ENCODE measurements around the gene MAP7.

MAP7 gene

DNA sequence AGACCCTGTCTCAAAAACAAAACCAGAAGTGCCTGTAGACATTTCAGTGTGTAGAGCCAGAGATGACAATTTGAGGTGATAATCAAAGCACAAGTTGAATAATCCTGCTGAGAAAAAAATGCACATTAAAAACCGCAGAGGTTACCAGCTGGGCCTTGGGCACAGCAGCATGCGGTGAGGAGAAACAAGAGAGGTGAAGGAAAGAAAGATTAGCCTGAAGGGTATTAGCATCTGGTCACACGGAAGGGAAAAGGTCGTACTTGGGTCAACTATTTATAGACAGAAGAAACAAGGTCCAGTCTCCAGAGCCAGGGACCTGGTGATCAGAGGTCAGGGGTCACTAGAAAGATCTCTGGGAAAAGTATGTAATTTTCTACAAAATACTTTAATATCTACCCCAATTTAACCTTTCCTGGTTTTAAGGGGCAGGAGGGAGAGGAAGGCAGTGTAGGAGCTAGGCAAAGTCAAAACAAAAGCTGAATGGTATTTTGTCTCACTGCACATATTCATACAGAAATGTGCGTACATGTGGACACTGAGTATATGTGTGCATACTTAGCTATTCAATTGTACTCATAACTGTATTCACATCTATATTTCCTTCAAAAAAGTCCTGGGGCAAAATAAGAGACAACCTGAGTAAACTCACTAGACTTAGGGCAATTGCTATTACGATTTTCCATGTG lies 10.1 kb downstream of the MAP7 start:
- H3K4me3 ChIP-seq (ENCODE audit: low read depth, low read length) = no peak overlapping the region
- TF ChIP-seq, protein P1, sequence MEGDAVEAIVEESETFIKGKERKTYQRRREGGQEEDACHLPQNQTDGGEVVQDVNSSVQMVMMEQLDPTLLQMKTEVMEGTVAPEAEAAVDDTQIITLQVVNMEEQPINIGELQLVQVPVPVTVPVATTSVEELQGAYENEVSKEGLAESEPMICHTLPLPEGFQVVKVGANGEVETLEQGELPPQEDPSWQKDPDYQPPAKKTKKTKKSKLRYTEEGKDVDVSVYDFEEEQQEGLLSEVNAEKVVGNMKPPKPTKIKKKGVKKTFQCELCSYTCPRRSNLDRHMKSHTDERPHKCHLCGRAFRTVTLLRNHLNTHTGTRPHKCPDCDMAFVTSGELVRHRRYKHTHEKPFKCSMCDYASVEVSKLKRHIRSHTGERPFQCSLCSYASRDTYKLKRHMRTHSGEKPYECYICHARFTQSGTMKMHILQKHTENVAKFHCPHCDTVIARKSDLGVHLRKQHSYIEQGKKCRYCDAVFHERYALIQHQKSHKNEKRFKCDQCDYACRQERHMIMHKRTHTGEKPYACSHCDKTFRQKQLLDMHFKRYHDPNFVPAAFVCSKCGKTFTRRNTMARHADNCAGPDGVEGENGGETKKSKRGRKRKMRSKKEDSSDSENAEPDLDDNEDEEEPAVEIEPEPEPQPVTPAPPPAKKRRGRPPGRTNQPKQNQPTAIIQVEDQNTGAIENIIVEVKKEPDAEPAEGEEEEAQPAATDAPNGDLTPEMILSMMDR (IDR thresholded peaks at IDR 0.05; ENCODE audit: low read depth, low read length) = no peak

- TF ChIP-seq, protein P1 (IDR thresholded peaks at IDR 0.05; ENCODE audit: low read depth, low read length) = no peak
Measured at GRCh38 chr6:136538836-136539235, 11.4 kb downstream of the MAP7 start.

GRCh38 chr6:136535880-136536650 lies 14.2 kb downstream of the MAP7 start:
- H3K4me3 ChIP-seq (ENCODE audit: low read depth, low read length) = no peak overlapping the region
- TF ChIP-seq, protein P1 (IDR thresholded peaks at IDR 0.05; ENCODE audit: low read depth, low read length) = no peak

More at GRCh38 chr6:136538836-136539235, 11.4 kb downstream of the MAP7 start:
- no peak overlapping the region for H3K4me3 ChIP-seq (ENCODE audit: low read depth, low read length)

DNA sequence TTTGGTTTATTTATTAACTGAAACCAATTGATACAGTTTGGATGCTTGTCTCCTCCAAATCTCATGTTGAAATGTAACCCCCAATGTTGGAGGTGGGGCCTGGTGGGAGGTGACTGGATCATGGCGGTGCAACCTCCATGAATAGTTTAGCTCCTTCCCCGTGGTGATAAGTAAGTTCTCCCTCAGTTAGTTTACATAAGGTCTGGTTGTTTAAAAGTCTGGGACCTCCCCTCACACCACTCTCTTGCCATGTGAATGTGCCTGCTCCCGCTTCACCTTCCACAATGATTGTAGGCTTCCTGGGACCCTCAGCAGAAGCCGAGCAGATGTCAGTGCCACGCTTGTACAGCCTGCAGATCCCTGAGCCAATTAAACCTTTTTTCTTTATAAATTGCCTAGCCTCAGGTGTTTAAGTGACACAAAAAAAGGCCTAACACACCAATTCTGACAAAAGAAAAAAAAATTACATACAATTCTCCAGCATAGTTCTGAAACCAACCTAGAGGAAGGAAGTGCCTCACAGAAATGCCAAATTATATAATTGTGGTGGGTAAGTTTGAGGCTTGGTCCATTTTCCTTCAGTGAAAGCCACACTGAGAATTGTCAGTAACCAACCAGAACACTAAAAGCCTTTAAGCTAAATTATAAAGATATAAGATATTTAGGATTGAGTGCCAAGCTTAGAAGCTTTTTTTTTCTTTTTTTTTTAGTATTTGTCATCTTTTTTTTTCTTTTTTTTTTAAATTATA lies 15.0 kb downstream of the MAP7 start:
- TF ChIP-seq, protein P1 (IDR thresholded peaks at IDR 0.05; ENCODE audit: low read depth, low read length) = no peak

GRCh38 chr6:136534268-136534667 lies 16.0 kb downstream of the MAP7 start:
- no peak overlapping the region for H3K4me3 ChIP-seq (ENCODE audit: low read depth, low read length)
- TF ChIP-seq, protein P1 (IDR thresholded peaks at IDR 0.05; ENCODE audit: low read depth, low read length) = no peak

More for the DNA sequence above, 15.0 kb downstream of the MAP7 start:
- H3K4me3 ChIP-seq (ENCODE audit: low read depth, low read length) = no peak overlapping the region

GRCh38 chr6:136533487-136533886 lies 16.7 kb downstream of the MAP7 start:
- TF ChIP-seq, protein P1 (IDR thresholded peaks at IDR 0.05; ENCODE audit: low read depth, low read length) = no peak
- no peak overlapping the region for H3K4me3 ChIP-seq (ENCODE audit: low read depth, low read length)
